BJ (cell line): ENCODE results near the gene SLC1A5. TPM values are rescaled to one million over a fixed set of nuclear protein-coding genes. Genes with fewer than 3 reads are reported as not detected.
"Not testable (repeated sequence)": the region's sequence is repeated elsewhere in the genome, so short reads cannot be mapped to it uniquely, and the experiment has no call there.

Source experiments
- CTCF ChIA-PET: fragments of 350-600 bp; formaldehyde crosslinking; extraction: SDS; loops from one replicate; lab custom pipeline; 2021; ENCODE audit warnings: antibody characterized with exemption, inconsistent platforms; lab: Yijun Ruan, JAX
- POLR2A ChIA-PET: fragments of 300-600 bp; sonication (Branson Sonifier 250); formaldehyde crosslinking; extraction: SDS; loops from one replicate; lab custom pipeline; 2021; ENCODE audit warnings: antibody characterized with exemption; lab: Charles Lee
- DNase-seq: peaks from one replicate; pipeline ENCODE4 v3.0.0-alpha.2; 2011; ENCODE audit warnings: low read depth
- H3K27me3 ChIP-seq: 2 replicates; pipeline ENCODE4 v1.6.0; 2011; ENCODE audit warnings: low read length; ENCODE audit not compliant: control insufficient read depth, insufficient read depth
- H3K36me3 ChIP-seq: 2 replicates; pipeline ENCODE4 v1.5.1; 2011; ENCODE audit warnings: low read length; ENCODE audit not compliant: control insufficient read depth, insufficient read depth
- H3K4me3 ChIP-seq: 2 replicates; pipeline ENCODE4 v1.5.1; 2011; ENCODE audit warnings: low read depth, mild to moderate bottlenecking, control low read depth, low read length
- CTCF ChIP-seq: IDR thresholded peaks from 2 replicates; pipeline ENCODE4 v1.5.1; 2011; ENCODE audit warnings: low read depth, mild to moderate bottlenecking, control low read depth, inconsistent platforms, low read length, moderate library complexity; ENCODE audit not compliant: insufficient read depth
- polyA plus RNA-seq: library from polyadenylated mRNA; depleted of rRNA; stranded (reverse); fragments of >200 nt; gene quantifications from 2 replicates; pipeline ENCODE4 v1.2.3, GENCODE V29; 2011

Gene SLC1A5
- polyA plus RNA-seq, 1 experiment, result 506 TPM

GRCh38 chr19:46785054-46785979 is 3.1 kb downstream of the SLC1A5 start:
- CTCF ChIA-PET, result interaction anchor here (0.8 to 5.5 kb wide), 8 partner anchors 10 to 206 kb away, joined by 3 to 40 read pairs (median 3); no protein-coding TSS in a partner anchor
- DNase-seq, result no peak
- POLR2A ChIA-PET, result no interaction called here
- no peaks in the 10 kb centered on the region for H3K27me3 ChIP-seq
- H3K36me3 ChIP-seq, result peaks cover 24% of the 10 kb centered on the region
- no peak for TF ChIP-seq CTCF
- peak overlapping the region; percentile 95 for H3K4me3 ChIP-seq

GRCh38 chr19:46784262-46785053 is 3.9 kb downstream of the SLC1A5 start:
- Histone ChIP-seq H3K4me3 (peak overlapping the region; percentile 95), H3K36me3 (peaks cover 29% of the 10 kb centered on the region), H3K27me3 (no peaks in the 10 kb centered on the region)
- DNase-seq, result peak; percentile 71
- CTCF ChIA-PET, result interaction anchor here (0.8 to 5.5 kb wide), 8 partner anchors 9 to 207 kb away, joined by 3 to 40 read pairs (median 3); no protein-coding TSS in a partner anchor
- POLR2A ChIA-PET, result interaction anchor here (0.6 kb wide), 1 partner anchor 109 kb away, joined by 3 read pairs; no protein-coding TSS in a partner anchor
- peak; percentile 36; the same call in 1 of the 2 replicates for TF ChIP-seq CTCF

GRCh38 chr19:46783670-46784069 is 4.7 kb downstream of the SLC1A5 start:
- Histone ChIP-seq H3K4me3 (peak overlapping the region; percentile 95), H3K36me3 (peaks cover 34% of the 10 kb centered on the region), H3K27me3 (no peaks in the 10 kb centered on the region)
- ChIA-PET POLR2A (no interaction called here), CTCF (interaction anchor here (1.2 to 5.5 kb wide), 3 partner anchors 30 to 208 kb away, joined by 3 to 40 read pairs (median 4); no protein-coding TSS in a partner anchor)
- TF ChIP-seq CTCF, result no peak
- DNase-seq, result no peak

- TF ChIP-seq CTCF, result no peak
- POLR2A ChIA-PET, result no interaction called here
- H3K36me3 ChIP-seq, result peaks cover 38% of the 10 kb centered on the region
- no peak overlapping the region for H3K4me3 ChIP-seq
- H3K27me3 ChIP-seq, result no peaks in the 10 kb centered on the region
- CTCF ChIA-PET, result interaction anchor here (3.7 kb wide), 1 partner anchor 58 kb away, joined by 11 read pairs; no protein-coding TSS in a partner anchor
- no peak for DNase-seq
Observed at GRCh38 chr19:46782355-46783019, 5.9 kb downstream of the SLC1A5 start.

- peaks cover 52% of the 10 kb centered on the region for H3K36me3 ChIP-seq
- POLR2A ChIA-PET, result not testable (repeated sequence)
- CTCF ChIA-PET, result interaction anchor here (1.2 to 1.3 kb wide), 2 partner anchors 11 to 28 kb away, joined by 3 read pairs; no protein-coding TSS in a partner anchor
Observed at GRCh38 chr19:46777956-46778645, 10.3 kb downstream of the SLC1A5 start.

More at GRCh38 chr19:46777956-46778645, 10.3 kb downstream of the SLC1A5 start:
- DNase-seq, H3K27me3 ChIP-seq, H3K4me3 ChIP-seq: not testable (repeated sequence)
